ENCODE data around the gene CHKA. TPM values are rescaled to one million over a fixed set of nuclear protein-coding genes. Genes with fewer than 3 reads are reported as not detected.
A peak's percentile ranks its signal among the peaks of the same experiment; 100 is the strongest.

Gene CHKA
- total RNA-seq, 2 donors from 2014 or later = 72.1 to 92.6 TPM

GRCh38 chr11:68016161-68016903, 104.9 kb downstream of the CHKA start:
- Histone ChIP-seq H3K36me3 (replicated peaks in 1 of 2; ENCODE audit: insufficient read depth in 1 of 2, low read depth in 2 of 2) (no peaks in the 10 kb centered on the region), H3K4me3 (no peak overlapping the region), H3K4me1 (peaks cover 48% of the 10 kb centered on the region), H3K9me3 (no peaks in the 10 kb centered on the region), H3K27ac (peak overlapping the region in 3 of 4 donors; percentile 23 to 39 (median 37)), H3K27me3 (no peaks in the 10 kb centered on the region)
- TF ChIP-seq CTCF (IDR thresholded peaks at IDR 0.05) (no peak), POLR2A (IDR thresholded peaks at IDR 0.05) (no peak)
- ATAC-seq (no peak), DNase-seq (no peak)
- intact Hi-C loops (cut with DNase I) = no loop called here
- 78 to 83% methylated on average over 13 of the region's 13 CpGs for WGBS, 2 donors

GRCh38 chr11:68015467-68015866, 105.7 kb downstream of the CHKA start:
- Histone ChIP-seq H3K27ac (no peak overlapping the region), H3K27me3 (no peaks in the 10 kb centered on the region), H3K9me3 (no peaks in the 10 kb centered on the region), H3K36me3 (replicated peaks in 1 of 2; ENCODE audit: insufficient read depth in 1 of 2, low read depth in 2 of 2) (no peaks in the 10 kb centered on the region), H3K4me3 (no peak overlapping the region), H3K4me1 (peaks cover 57% of the 10 kb centered on the region)
- DNase-seq = no peak
- intact Hi-C loops (cut with DNase I) = no loop called here
- WGBS, 2 donors = 90 to 95% methylated on average over 8 of the region's 8 CpGs
- ATAC-seq = no peak
- TF ChIP-seq POLR2A (IDR thresholded peaks at IDR 0.05) (no peak), CTCF (IDR thresholded peaks at IDR 0.05) (no peak)

- DNase-seq (no peak), ATAC-seq (no peak)
- 78 to 100% methylated on average over 2 to 7 of the region's 19 CpGs for whole genome bisulfite sequencing, 2 donors
- peak overlapping the region; percentile 78 to 92 (median 88) for H3K27ac ChIP-seq
- no peak overlapping the region for H3K4me3 ChIP-seq
- intact Hi-C loops (cut with DNase I) = no loop called here
- TF ChIP-seq POLR2A (IDR thresholded peaks at IDR 0.05) = no peak
- TF ChIP-seq CTCF (IDR thresholded peaks at IDR 0.05) = no peak
- no peaks in the 10 kb centered on the region for H3K36me3 ChIP-seq (replicated peaks in 1 of 2; ENCODE audit: insufficient read depth in 1 of 2, low read depth in 2 of 2)
- peaks cover 62% of the 10 kb centered on the region for H3K4me1 ChIP-seq
- H3K27me3 ChIP-seq = no peaks in the 10 kb centered on the region
- H3K9me3 ChIP-seq = no peaks in the 10 kb centered on the region
Observed at GRCh38 chr11:68014947-68015447, 106.2 kb downstream of the CHKA start.

GRCh38 chr11:68014157-68014946, 106.8 kb downstream of the CHKA start:
- no peak for ATAC-seq
- WGBS, 2 donors = 56 to 62% methylated on average over 8 to 14 of the region's 16 CpGs
- DNase-seq = peak in 3 of 4 donors; percentile 55 to 72 (median 61)
- Histone ChIP-seq H3K27me3 (no peaks in the 10 kb centered on the region), H3K9me3 (no peaks in the 10 kb centered on the region), H3K4me1 (peaks cover 68% of the 10 kb centered on the region), H3K4me3 (no peak overlapping the region), H3K36me3 (replicated peaks in 1 of 2; ENCODE audit: insufficient read depth in 1 of 2, low read depth in 2 of 2) (no peaks in the 10 kb centered on the region), H3K27ac (peak overlapping the region; percentile 78 to 92 (median 88))
- intact Hi-C loops (cut with DNase I) = no loop called here
- TF ChIP-seq POLR2A (IDR thresholded peaks at IDR 0.05) = no peak
- no peak for TF ChIP-seq CTCF (IDR thresholded peaks at IDR 0.05)

Measured in body of pancreas (tissue), 4 donors.